Stomach (tissue), 4 donors: Measurements from ENCODE around the gene DGKD.

Source experiments
- CTCF ChIP-seq, 7 experiments: fragments of 450-650 bp in 4 of 7; fragments of 200-600 bp in 3 of 7; sonication (generic) in 3 of 7; IDR thresholded peaks; one replicate each; pipeline ENCODE4 v1.5.1; 2016 to 2019; ENCODE audit warnings: antibody characterized with exemption in 7 of 7, control low read depth in 2 of 7, mild to moderate bottlenecking in 1 of 7
- EP300 ChIP-seq: sonication (generic); formaldehyde crosslinking; IDR thresholded peaks from one replicate; pipeline ENCODE4 v1.6.1; 2017; ENCODE audit warnings: antibody characterized with exemption
- POLR2A ChIP-seq, 4 donors: fragments of 450-650 bp; IDR thresholded peaks; one replicate each; pipeline ENCODE4 v1.6.1; 2016; ENCODE audit warnings: antibody characterized with exemption in 4 of 4, control low read depth in 2 of 4, mild to moderate bottlenecking in 1 of 4, moderate library complexity in 1 of 4
- POLR2AphosphoS5 ChIP-seq, 3 donors: sonication (generic); formaldehyde crosslinking; IDR thresholded peaks; one replicate each; pipeline ENCODE4 v1.6.1; 2016; ENCODE audit warnings: antibody characterized with exemption in 3 of 3

GRCh38 chr2:233449921-233450863 lies 95.9 kb downstream of the DGKD start:
- TF ChIP-seq EP300 (no peak), CTCF (IDR thresholded peaks at IDR 0.05) (no peak), POLR2A (IDR thresholded peaks at IDR 0.05) (no peak), POLR2AphosphoS5 (IDR thresholded peaks at IDR 0.05) (no peak)
